ENCODE results near the gene RUBCNL.
A peak's percentile ranks its signal among the peaks of the same experiment; 100 is the strongest.

Gene RUBCNL

DNA sequence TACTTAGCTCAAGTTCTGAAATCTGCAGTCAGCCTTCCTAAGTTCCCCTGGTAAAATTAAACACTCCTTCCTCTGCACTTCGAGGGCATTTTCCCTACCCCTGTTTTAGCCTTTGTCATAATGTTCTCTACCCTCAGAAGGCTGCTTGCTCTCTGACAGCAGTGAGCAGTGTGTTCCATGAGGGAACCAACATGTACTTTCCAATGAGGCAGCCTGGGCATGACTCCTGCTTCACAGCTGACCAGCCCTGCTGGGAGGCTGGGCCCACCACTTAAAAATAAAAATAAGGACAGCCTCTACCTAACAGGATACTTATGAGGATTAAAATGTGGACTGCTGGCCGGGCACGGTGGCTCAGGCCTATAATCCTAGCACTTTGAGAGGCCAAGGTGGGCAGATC lies 26.4 kb downstream of the RUBCNL start:
- DNase-seq (ENCODE audit: low read depth) = no peak
- TF ChIP-seq, protein P1, sequence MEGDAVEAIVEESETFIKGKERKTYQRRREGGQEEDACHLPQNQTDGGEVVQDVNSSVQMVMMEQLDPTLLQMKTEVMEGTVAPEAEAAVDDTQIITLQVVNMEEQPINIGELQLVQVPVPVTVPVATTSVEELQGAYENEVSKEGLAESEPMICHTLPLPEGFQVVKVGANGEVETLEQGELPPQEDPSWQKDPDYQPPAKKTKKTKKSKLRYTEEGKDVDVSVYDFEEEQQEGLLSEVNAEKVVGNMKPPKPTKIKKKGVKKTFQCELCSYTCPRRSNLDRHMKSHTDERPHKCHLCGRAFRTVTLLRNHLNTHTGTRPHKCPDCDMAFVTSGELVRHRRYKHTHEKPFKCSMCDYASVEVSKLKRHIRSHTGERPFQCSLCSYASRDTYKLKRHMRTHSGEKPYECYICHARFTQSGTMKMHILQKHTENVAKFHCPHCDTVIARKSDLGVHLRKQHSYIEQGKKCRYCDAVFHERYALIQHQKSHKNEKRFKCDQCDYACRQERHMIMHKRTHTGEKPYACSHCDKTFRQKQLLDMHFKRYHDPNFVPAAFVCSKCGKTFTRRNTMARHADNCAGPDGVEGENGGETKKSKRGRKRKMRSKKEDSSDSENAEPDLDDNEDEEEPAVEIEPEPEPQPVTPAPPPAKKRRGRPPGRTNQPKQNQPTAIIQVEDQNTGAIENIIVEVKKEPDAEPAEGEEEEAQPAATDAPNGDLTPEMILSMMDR (conservative IDR thresholded peaks at IDR 0.05; ENCODE audit: low read depth, low read length) = no peak

DNA sequence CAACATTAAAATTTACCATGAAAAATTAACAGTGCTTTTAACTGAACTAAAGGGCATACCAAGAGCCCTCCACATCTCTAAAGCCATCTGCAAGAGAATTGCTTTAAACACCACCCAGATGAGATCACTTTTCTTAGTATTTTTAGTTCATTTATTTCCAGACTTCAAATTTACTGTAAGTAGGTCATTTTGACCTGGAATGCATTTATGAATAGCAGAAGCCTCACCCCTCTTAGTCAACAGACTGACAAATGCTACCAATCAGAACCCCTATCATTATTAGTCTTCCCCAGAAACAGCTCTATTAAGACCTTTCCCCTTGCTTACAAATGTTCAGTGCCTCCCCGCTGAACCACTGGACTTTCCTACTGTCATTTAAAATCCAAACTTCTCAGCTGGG lies 27.3 kb downstream of the RUBCNL start:
- DNase-seq (ENCODE audit: low read depth) = no peak

More for the DNA sequence above, 26.4 kb downstream of the RUBCNL start:
- H3K4me3 ChIP-seq (ENCODE audit: low read length) = no peak overlapping the region

DNA sequence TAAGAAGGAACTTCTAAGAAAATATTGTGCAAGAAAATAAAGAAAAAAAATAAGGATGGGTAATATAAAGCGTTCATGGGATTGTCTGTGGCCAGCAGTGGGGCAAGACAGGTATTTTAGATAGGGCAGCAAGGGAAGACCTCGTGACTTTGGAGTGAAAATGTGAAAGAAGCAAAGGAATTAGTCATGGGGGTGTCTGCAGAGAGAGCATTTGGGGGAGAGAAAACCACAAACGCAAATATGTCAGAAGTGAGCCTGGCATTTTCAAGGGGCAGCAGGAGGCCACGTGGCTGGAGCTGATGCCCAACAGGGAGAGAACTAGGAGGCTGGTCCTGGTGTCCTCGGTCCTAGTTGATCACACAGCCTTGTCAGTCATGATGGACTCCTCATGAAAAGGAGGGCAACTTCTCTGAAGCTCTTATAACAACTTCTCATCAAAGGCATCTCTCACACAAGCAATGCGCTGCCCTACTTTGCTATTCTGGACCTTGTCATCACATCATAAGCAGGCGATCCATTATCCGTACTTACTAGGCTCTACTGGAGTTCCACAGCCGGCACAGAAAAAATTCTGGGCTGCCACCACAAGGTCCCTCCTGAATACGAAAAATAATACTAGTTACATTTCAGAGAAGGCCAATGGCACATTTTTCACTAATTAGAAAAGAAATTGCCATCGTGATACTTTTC lies 31.0 kb downstream of the RUBCNL start:
- no peak overlapping the region for H3K4me3 ChIP-seq (ENCODE audit: low read length)
- TF ChIP-seq, protein P1 (conservative IDR thresholded peaks at IDR 0.05; ENCODE audit: low read depth, low read length) = no peak
- no peak for DNase-seq (ENCODE audit: low read depth)

More for the DNA sequence above, 27.3 kb downstream of the RUBCNL start:
- TF ChIP-seq, protein P1 (conservative IDR thresholded peaks at IDR 0.05; ENCODE audit: low read depth, low read length) = no peak
- no peak overlapping the region for H3K4me3 ChIP-seq (ENCODE audit: low read length)

DNA sequence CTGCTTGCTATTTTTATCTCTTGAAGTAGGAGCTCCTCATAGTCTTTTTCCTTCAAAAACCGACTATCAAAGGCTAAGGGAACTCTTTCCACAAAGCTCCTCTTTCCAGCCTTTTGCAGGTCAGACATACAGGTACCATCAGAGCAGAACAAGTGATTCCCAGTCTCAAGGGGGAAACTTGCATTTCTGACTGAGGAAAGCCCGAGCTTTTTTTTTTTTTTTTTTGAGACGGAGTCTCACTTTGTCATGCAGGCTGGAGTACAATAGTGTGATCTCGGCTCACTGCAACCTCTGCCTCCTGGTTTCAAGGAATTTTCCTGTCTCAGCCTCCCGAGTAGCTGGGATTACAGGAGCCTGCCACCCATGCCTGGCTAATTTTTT lies 32.0 kb downstream of the RUBCNL start:
- TF ChIP-seq, protein P1 (conservative IDR thresholded peaks at IDR 0.05; ENCODE audit: low read depth, low read length) = no peak
- no peak overlapping the region for H3K4me3 ChIP-seq (ENCODE audit: low read length)
- no peak for DNase-seq (ENCODE audit: low read depth)

DNA sequence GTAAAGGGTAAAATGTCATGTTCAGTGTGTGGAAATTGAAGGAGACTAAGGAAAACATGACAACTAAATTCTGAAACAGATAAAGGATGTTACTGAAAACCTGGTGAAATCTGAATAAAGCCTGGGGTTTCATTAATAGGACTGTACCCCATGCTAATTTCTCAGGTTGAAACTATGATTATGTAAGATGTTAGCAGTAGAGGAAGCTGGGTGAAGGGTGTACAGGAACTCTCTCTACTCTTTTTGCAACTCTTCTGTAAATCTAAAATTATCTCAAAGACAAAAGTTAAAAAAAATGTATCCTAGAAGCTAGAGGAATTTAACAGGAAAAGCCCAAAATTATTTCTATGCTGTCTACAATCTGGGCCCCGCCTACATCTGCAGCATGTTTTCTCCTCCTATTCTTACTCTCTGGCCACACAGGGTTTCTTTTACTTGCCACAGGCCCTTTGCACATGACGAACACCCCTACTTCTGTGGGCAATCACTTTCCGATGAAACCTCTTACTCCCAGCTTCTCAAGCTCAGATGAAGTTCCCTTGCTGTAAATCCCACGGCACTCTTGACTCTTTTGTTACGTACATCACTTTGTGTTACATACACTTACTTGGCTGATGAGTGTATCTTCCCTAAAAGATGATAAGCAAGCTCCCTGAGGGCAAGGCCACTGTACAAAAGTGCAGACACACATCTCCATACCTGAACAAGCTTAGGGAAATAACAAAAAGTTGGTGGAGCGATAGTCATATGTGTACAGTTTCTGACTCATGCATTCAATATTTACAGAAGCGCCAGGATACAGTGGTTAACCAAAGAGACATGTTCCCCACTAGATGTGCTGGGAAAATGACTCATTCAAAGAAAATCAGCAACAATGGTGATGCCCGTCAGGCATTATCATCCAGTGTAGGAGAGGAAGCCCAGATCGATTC lies 32.6 kb downstream of the RUBCNL start:
- no peak overlapping the region for H3K4me3 ChIP-seq (ENCODE audit: low read length)
- DNase-seq (ENCODE audit: low read depth) = peak; percentile 55
- TF ChIP-seq, protein P1 (conservative IDR thresholded peaks at IDR 0.05; ENCODE audit: low read depth, low read length) = no peak

DNA sequence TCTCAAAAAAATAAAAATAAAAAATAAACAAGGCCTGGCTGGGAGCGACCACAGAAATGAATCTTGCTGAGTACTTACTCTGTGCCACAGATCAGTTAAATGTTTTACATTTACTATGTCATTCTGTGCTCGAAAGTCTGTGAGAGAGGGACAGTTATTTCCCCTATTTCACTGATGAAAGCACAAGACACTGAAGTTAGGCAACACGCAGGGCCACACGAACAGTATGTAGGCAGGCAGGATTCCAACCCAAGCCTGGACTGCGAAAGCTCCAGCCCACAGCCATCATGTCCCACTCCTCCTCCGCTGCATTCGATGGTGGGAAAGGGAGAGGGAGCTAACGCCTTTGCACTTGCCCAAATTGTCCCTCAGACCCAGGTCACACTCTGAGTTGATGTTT lies 34.2 kb downstream of the RUBCNL start:
- no peak overlapping the region for H3K4me3 ChIP-seq (ENCODE audit: low read length)
- TF ChIP-seq, protein P1 (conservative IDR thresholded peaks at IDR 0.05; ENCODE audit: low read depth, low read length) = no peak
- no peak for DNase-seq (ENCODE audit: low read depth)

Measured in retinal pigment epithelial cell (primary cell).